IMR-90 (cell line): ENCODE results near the gene SDK1. TPM values are rescaled to one million over a fixed set of nuclear protein-coding genes. Genes with fewer than 3 reads are reported as not detected.

Experiments used
- ATAC-seq: fragments of 200-7000 bp; cut with Tn5 transposase; 2 replicates; pipeline ENCODE4 v1.9.1; 2020; ENCODE audit warnings: low read depth, mild to moderate bottlenecking, moderate library complexity
- BruUV-seq: library from RNA; stranded (reverse); fragments of 400-500 nt; replicated peaks from 2 replicates; lab custom pipeline; 2021; lab: Mats Ljungman, UMichigan
- CTCF ChIA-PET: fragments of 300-600 bp; formaldehyde crosslinking; extraction: SDS; loops from one replicate; lab custom pipeline; 2021; ENCODE audit warnings: antibody characterized with exemption; lab: Yijun Ruan, JAX
- POLR2A ChIA-PET: fragments of 300-600 bp; sonication (Branson Sonifier 250); formaldehyde crosslinking; loops from one replicate; lab custom pipeline; 2022; ENCODE audit warnings: antibody characterized with exemption; ENCODE audit not compliant: unreplicated experiment; lab: Charles Lee
- DNase-seq: peaks from one replicate; pipeline ENCODE4 v3.0.0; 2013
- H2AFZ ChIP-seq: replicated peaks from 2 replicates; pipeline ENCODE3; 2013; ENCODE audit warnings: low read length, mild to moderate bottlenecking; ENCODE audit not compliant: poor library complexity
- H2AK5ac ChIP-seq: 2 replicates; pipeline ENCODE4 v1.6.1; 2013; ENCODE audit warnings: low read depth, low read length, inconsistent platforms
- H2AK9ac ChIP-seq: replicated peaks from 2 replicates; pipeline ENCODE3; 2013; ENCODE audit warnings: mild to moderate bottlenecking, low read depth, low read length, moderate library complexity; ENCODE audit not compliant: poor library complexity
- H2BK120ac ChIP-seq: 2 replicates; pipeline ENCODE4 v1.6.1; 2013; ENCODE audit warnings: low read depth, low read length, inconsistent platforms
- H2BK15ac ChIP-seq: 3 replicates; pipeline ENCODE4 v1.6.1; 2013; ENCODE audit warnings: low read depth, low read length, inconsistent platforms
- H2BK20ac ChIP-seq: 2 replicates; pipeline ENCODE4 v1.6.1; 2013; ENCODE audit warnings: low read depth, mild to moderate bottlenecking, inconsistent platforms, low read length, moderate library complexity
- H2BK5ac ChIP-seq: 2 replicates; pipeline ENCODE4 v1.6.1; 2013; ENCODE audit warnings: mild to moderate bottlenecking, low read depth, low read length, inconsistent platforms; ENCODE audit not compliant: poor library complexity, severe bottlenecking
- H3K14ac ChIP-seq: replicated peaks from 2 replicates; pipeline ENCODE4 v1.6.1; 2013; ENCODE audit warnings: low read depth, low read length, inconsistent platforms
- H3K18ac ChIP-seq: 2 replicates; pipeline ENCODE4 v1.6.1; 2013; ENCODE audit warnings: low read depth, low read length, control low read depth
- H3K23ac ChIP-seq: 2 replicates; pipeline ENCODE4 v1.6.1; 2013; ENCODE audit warnings: low read depth, low read length, inconsistent platforms
- H3K27ac ChIP-seq: 2 replicates; pipeline ENCODE4 v1.5.1; 2013; ENCODE audit warnings: mild to moderate bottlenecking, control low read depth, low read length; ENCODE audit not compliant: insufficient read depth
- H3K27me3 ChIP-seq: 2 replicates; pipeline ENCODE4 v1.6.1; 2013; ENCODE audit warnings: low read length; ENCODE audit not compliant: control insufficient read depth, insufficient read depth
- H3K36me3 ChIP-seq: 2 replicates; pipeline ENCODE4 v1.6.1; 2013; ENCODE audit warnings: low read length, mixed read lengths; ENCODE audit not compliant: control insufficient read depth, insufficient read depth
- H3K4ac ChIP-seq: 2 replicates; pipeline ENCODE4 v1.6.1; 2013; ENCODE audit warnings: low read depth, low read length, inconsistent platforms
- H3K4me1 ChIP-seq: 2 replicates; pipeline ENCODE4 v1.6.1; 2013; ENCODE audit warnings: low read length, mixed read lengths; ENCODE audit not compliant: control insufficient read depth, insufficient read depth
- H3K4me2 ChIP-seq: 2 replicates; pipeline ENCODE4 v1.6.1; 2013; ENCODE audit warnings: low read depth, mild to moderate bottlenecking, control low read depth, low read length, moderate library complexity
- H3K4me3 ChIP-seq: 2 replicates; pipeline ENCODE4 v1.5.1; 2013; ENCODE audit warnings: low read depth, mild to moderate bottlenecking, control low read depth, low read length, moderate library complexity; ENCODE audit not compliant: insufficient read depth
- H3K56ac ChIP-seq: 2 replicates; pipeline ENCODE4 v1.6.1; 2013; ENCODE audit warnings: low read length, inconsistent platforms; ENCODE audit not compliant: insufficient read depth; ENCODE audit errors: extremely low read depth
- H3K79me1 ChIP-seq, 2 experiments: 2 replicates each; pipeline ENCODE4 v1.6.1; 2013; ENCODE audit warnings: low read length in 2 of 2, inconsistent platforms in 1 of 2, low read depth in 1 of 2
- H3K9ac ChIP-seq: 2 replicates; pipeline ENCODE4 v1.6.1; 2013; ENCODE audit warnings: low read depth, low read length, control low read depth
- H3K9me1 ChIP-seq: 2 replicates; pipeline ENCODE4 v1.6.1; 2013; ENCODE audit warnings: low read length, inconsistent platforms; ENCODE audit not compliant: insufficient read depth
- H3K9me3 ChIP-seq: 2 replicates; pipeline ENCODE4 v1.6.1; 2013; ENCODE audit warnings: low read length; ENCODE audit not compliant: control insufficient read depth, insufficient read depth
- H4K20me1 ChIP-seq: 2 replicates; pipeline ENCODE4 v1.6.1; 2013; ENCODE audit warnings: low read length, inconsistent platforms; ENCODE audit not compliant: insufficient read depth
- H4K5ac ChIP-seq: 2 replicates; pipeline ENCODE4 v1.6.1; 2013; ENCODE audit warnings: mild to moderate bottlenecking, low read depth, low read length, control low read depth
- H4K8ac ChIP-seq, 2 experiments: 2 replicates each; pipeline ENCODE4 v1.6.1; 2013; ENCODE audit warnings: low read depth in 2 of 2, low read length in 2 of 2, control low read depth in 1 of 2, inconsistent platforms in 1 of 2
- H4K91ac ChIP-seq: 2 replicates; pipeline ENCODE4 v1.6.1; 2013; ENCODE audit warnings: low read depth, low read length, inconsistent platforms; ENCODE audit not compliant: insufficient read depth
- BHLHE40 ChIP-seq: fragments of 150-350 bp; IDR thresholded peaks from 2 replicates; pipeline ENCODE4 v1.6.1; 2016; ENCODE audit warnings: mild to moderate bottlenecking, low read depth, low read length
- CEBPB ChIP-seq: IDR thresholded peaks from 2 replicates; pipeline ENCODE4 v1.6.1; 2012; ENCODE audit warnings: low read depth, low read length, improper control_type of control experiment
- CTCF ChIP-seq: conservative IDR thresholded peaks from 2 replicates; pipeline ENCODE4 v1.5.1; 2012; ENCODE audit warnings: mild to moderate bottlenecking, low read depth, low read length, improper control_type of control experiment
- ELK1 ChIP-seq: fragments of 150-350 bp; IDR thresholded peaks from 2 replicates; pipeline ENCODE4 v1.6.1; 2016; ENCODE audit warnings: low read depth, mild to moderate bottlenecking, low read length, moderate library complexity, borderline replicate concordance
- FOS ChIP-seq: fragments of 150-350 bp; IDR thresholded peaks from 2 replicates; pipeline ENCODE4 v1.6.1; 2016; ENCODE audit warnings: low read depth, low read length
- MAZ ChIP-seq: IDR thresholded peaks from 2 replicates; pipeline ENCODE4 v1.6.1; 2012; ENCODE audit warnings: low read depth, mild to moderate bottlenecking, low read length, improper control_type of control experiment, moderate library complexity, borderline replicate concordance
- NFE2L2 ChIP-seq: fragments of 150-350 bp; IDR thresholded peaks from 2 replicates; pipeline ENCODE4 v1.6.1; 2016; ENCODE audit warnings: low read depth, mild to moderate bottlenecking, low read length
- POLR2A ChIP-seq: IDR thresholded peaks from 2 replicates; pipeline ENCODE4 v1.6.1; 2012; ENCODE audit warnings: mild to moderate bottlenecking, low read depth, low read length
- RFX5 ChIP-seq: IDR thresholded peaks from 2 replicates; pipeline ENCODE4 v1.8.0; 2012; ENCODE audit warnings: low read depth, mild to moderate bottlenecking, low read length, moderate library complexity
- WGBS, 2 experiments: methylation state at CpG; one replicate each; pipeline versions ENCODE4 v1.1.5 to v1.1.7; 2013; ENCODE audit warnings: missing lambda C conversion rate in 2 of 2; ENCODE audit not compliant: insufficient read length in 1 of 2; ENCODE audit errors: extremely low coverage in 2 of 2; 5-methylcytosine and 5-hydroxymethylcytosine counted together
- dilution Hi-C: fragments of 300-500 bp; cut with HindIII; formaldehyde crosslinking; loops from one replicate; pipeline ENCODE4 v1.14.3; 2018; ENCODE audit warnings: low sequenced_read_pairs; ENCODE audit not compliant: unreplicated experiment
- in situ Hi-C: fragments of 300-500 bp; cut with MboI; formaldehyde crosslinking; loops from 3 replicates; pipeline ENCODE4 v1.14.3; 2019; ENCODE audit warnings: low sequenced_read_pairs, inconsistent platforms, mixed read lengths
- intact Hi-C: fragments of 100-400 bp; cut with micrococcal nuclease; formaldehyde crosslinking; loops from 2 replicates; pipeline ENCODE4 v1.10.0; 2022
- polyA plus RNA-seq, 3 experiments: library from polyadenylated mRNA; depleted of rRNA; stranded (reverse); fragments of >200 nt; gene quantifications; 2 replicates each; pipeline ENCODE4 v1.2.3, GENCODE V29; 2012; ENCODE audit warnings: low replicate concordance in 1 of 3
- total RNA-seq: library from RNA; depleted of rRNA; stranded (reverse); fragments of >200 nt; gene quantifications from 2 replicates; pipeline ENCODE4 v1.2.3, GENCODE V29; 2012

Gene SDK1
- total and polyA plus RNA-seq, 2 of the 4 experiments (the other 2 are of a cell fraction): 1.5 to 1.6 TPM

- DNase-seq (no peak), ATAC-seq (no peak)
- H3K4me2 ChIP-seq: no peak overlapping the region
- H4K20me1 ChIP-seq: no peaks in the 10 kb centered on the region
- H3K4me1 ChIP-seq: no peaks in the 10 kb centered on the region
- dilution Hi-C loops: no loop called here
- no peak overlapping the region for H2BK15ac ChIP-seq
- H3K36me3 ChIP-seq: no peaks in the 10 kb centered on the region
- no peak overlapping the region for H3K18ac ChIP-seq
- H3K79me1 ChIP-seq: no peaks in the 10 kb centered on the region
- no peak overlapping the region for H4K8ac ChIP-seq
- WGBS, 2 experiments: 72% methylated on average over 9 of the region's 12 CpGs; no CpG with 5 or more reads in 1 of the 2 experiments
- H3K14ac ChIP-seq: no peak overlapping the region
- H4K5ac ChIP-seq: no peak overlapping the region
- BruUV-seq: no TSS peak
- H3K56ac ChIP-seq: no peak overlapping the region
- no peak overlapping the region for H3K4me3 ChIP-seq
- ChIA-PET CTCF (no interaction called here), POLR2A (no interaction called here)
- H2AK9ac ChIP-seq: no peak overlapping the region
- no peak overlapping the region for H3K4ac ChIP-seq
- H2BK120ac ChIP-seq: no peak overlapping the region
- in situ Hi-C loops: no loop called here
- no peak overlapping the region for H3K27ac ChIP-seq
- TF ChIP-seq NFE2L2: no peak
- TF ChIP-seq MAZ: no peak
- TF ChIP-seq POLR2A: no peak
- no peak for TF ChIP-seq ELK1
- TF ChIP-seq CTCF: no peak
- TF ChIP-seq RFX5: no peak
- TF ChIP-seq BHLHE40: no peak
- no peak for TF ChIP-seq FOS
- no peak for TF ChIP-seq CEBPB
- no peak overlapping the region for H2BK5ac ChIP-seq
- no peak overlapping the region for H3K23ac ChIP-seq
- H3K9ac ChIP-seq: no peak overlapping the region
- no peak overlapping the region for H2BK20ac ChIP-seq
- no peak overlapping the region for H2AFZ ChIP-seq
- no peaks in the 10 kb centered on the region for H3K27me3 ChIP-seq
- no peaks in the 10 kb centered on the region for H3K9me1 ChIP-seq
- no peak overlapping the region for H4K91ac ChIP-seq
- no peak overlapping the region for H2AK5ac ChIP-seq
- H3K9me3 ChIP-seq: peaks cover 10% of the 10 kb centered on the region; the same call in 1 of the 2 replicates
- intact Hi-C loops: no loop called here
Observed at GRCh38 chr7:4172883-4173282, 871.8 kb downstream of the SDK1 start.
